Measurements from ENCODE around the gene ABCD4.

ABCD4 gene

GRCh38 chr14:74302634-74303569, at the start of gene ABCD4:
TSS of gene ABCD4 (minus strand) at chr14:74302934. CDS start at chr14:74302912, 22 bp downstream.
- Histone ChIP-seq H3K4me3 (ENCODE audit: low read depth, low read length, poor library complexity, severe bottlenecking) (peak within 1 kb of the TSS; percentile 79), H3K4me2 (ENCODE audit: low read length) (peak within 1 kb of the TSS; percentile 68), H3K9ac (ENCODE audit: low read length) (peak within 1 kb of the TSS; percentile 79), H3K36me3 (ENCODE audit: insufficient read depth, low read length) (peaks cover 10% of the 10 kb centered on the region; the same call in 1 of the 2 replicates), H2AFZ (ENCODE audit: low read length) (peak within 1 kb of the TSS; percentile 94), H3K79me2 (ENCODE audit: insufficient read depth, low read length) (no peaks in the 10 kb centered on the region), H3K9me3 (ENCODE audit: low read length) (no peaks in the 10 kb centered on the region), H4K20me1 (ENCODE audit: insufficient read depth, low read length) (no peaks in the 10 kb centered on the region), H3K27ac (ENCODE audit: low read depth, low read length, poor library complexity, severe bottlenecking) (peak within 1 kb of the TSS; percentile 46), H3F3A (ENCODE audit: insufficient read depth, low read length) (no peaks in the 10 kb centered on the region), H3K27me3 (ENCODE audit: insufficient read depth, low read length) (no peaks in the 10 kb centered on the region), H3K4me1 (ENCODE audit: insufficient read depth, low read length, severe bottlenecking) (peaks cover 16% of the 10 kb centered on the region), H3K9me2 (ENCODE audit: low read depth, low read length) (no peaks in the 10 kb centered on the region)
- TF ChIP-seq EZH2 (IDR thresholded peaks at IDR 0.05; ENCODE audit: borderline replicate concordance, low read length) = no peak
- peak; percentile 80 for TF ChIP-seq CTCF (IDR thresholded peaks at IDR 0.05; ENCODE audit: low read length)

GRCh38 chr14:74350928-74351323, 48.2 kb upstream of the ABCD4 start:
- TF ChIP-seq CTCF (IDR thresholded peaks at IDR 0.05; ENCODE audit: low read length) (no peak), EZH2 (IDR thresholded peaks at IDR 0.05; ENCODE audit: borderline replicate concordance, low read length) (no peak)
- Histone ChIP-seq H3K27me3 (ENCODE audit: insufficient read depth, low read length) (no peaks in the 10 kb centered on the region; the same call in 1 of the 2 replicates), H3K79me2 (ENCODE audit: insufficient read depth, low read length) (no peaks in the 10 kb centered on the region), H3K27ac (ENCODE audit: low read depth, low read length, poor library complexity, severe bottlenecking) (no peak overlapping the region), H3K36me3 (ENCODE audit: insufficient read depth, low read length) (no peaks in the 10 kb centered on the region), H3F3A (ENCODE audit: insufficient read depth, low read length) (no peaks in the 10 kb centered on the region), H3K9me3 (ENCODE audit: low read length) (no peaks in the 10 kb centered on the region), H3K9ac (ENCODE audit: low read length) (no peak overlapping the region), H2AFZ (ENCODE audit: low read length) (no peak overlapping the region), H3K4me2 (ENCODE audit: low read length) (no peak overlapping the region), H3K4me1 (ENCODE audit: insufficient read depth, low read length, severe bottlenecking) (no peaks in the 10 kb centered on the region), H3K9me2 (ENCODE audit: low read depth, low read length) (no peaks in the 10 kb centered on the region), H3K4me3 (ENCODE audit: low read depth, low read length, poor library complexity, severe bottlenecking) (no peak overlapping the region), H4K20me1 (ENCODE audit: insufficient read depth, low read length) (no peaks in the 10 kb centered on the region)

- Histone ChIP-seq H3K36me3 (ENCODE audit: insufficient read depth, low read length) (no peaks in the 10 kb centered on the region), H3K9me2 (ENCODE audit: low read depth, low read length) (no peaks in the 10 kb centered on the region), H2AFZ (ENCODE audit: low read length) (no peak overlapping the region), H3K4me3 (ENCODE audit: low read depth, low read length, poor library complexity, severe bottlenecking) (no peak overlapping the region), H3F3A (ENCODE audit: insufficient read depth, low read length) (no peaks in the 10 kb centered on the region), H4K20me1 (ENCODE audit: insufficient read depth, low read length) (no peaks in the 10 kb centered on the region), H3K27ac (ENCODE audit: low read depth, low read length, poor library complexity, severe bottlenecking) (no peak overlapping the region), H3K79me2 (ENCODE audit: insufficient read depth, low read length) (no peaks in the 10 kb centered on the region), H3K9me3 (ENCODE audit: low read length) (no peaks in the 10 kb centered on the region), H3K9ac (ENCODE audit: low read length) (no peak overlapping the region), H3K27me3 (ENCODE audit: insufficient read depth, low read length) (no peaks in the 10 kb centered on the region; the same call in 1 of the 2 replicates), H3K4me1 (ENCODE audit: insufficient read depth, low read length, severe bottlenecking) (no peaks in the 10 kb centered on the region), H3K4me2 (ENCODE audit: low read length) (no peak overlapping the region)
- TF ChIP-seq CTCF (IDR thresholded peaks at IDR 0.05; ENCODE audit: low read length) = no peak
- TF ChIP-seq EZH2 (IDR thresholded peaks at IDR 0.05; ENCODE audit: borderline replicate concordance, low read length) = no peak
Observed at GRCh38 chr14:74350211-74350927, 47.6 kb upstream of the ABCD4 start.

Measured in OCI-LY1 (cell line).